ENCODE results near the gene SPRING1. TPM values are rescaled to one million over a fixed set of nuclear protein-coding genes. Genes with fewer than 3 reads are reported as not detected.

SPRING1 gene
- total and polyA plus RNA-seq, 2 of the 13 experiments (the other 11 are each of a cell fraction or from before 2014, with no cell fraction given) = 20.0 to 51.8 TPM

DNA sequence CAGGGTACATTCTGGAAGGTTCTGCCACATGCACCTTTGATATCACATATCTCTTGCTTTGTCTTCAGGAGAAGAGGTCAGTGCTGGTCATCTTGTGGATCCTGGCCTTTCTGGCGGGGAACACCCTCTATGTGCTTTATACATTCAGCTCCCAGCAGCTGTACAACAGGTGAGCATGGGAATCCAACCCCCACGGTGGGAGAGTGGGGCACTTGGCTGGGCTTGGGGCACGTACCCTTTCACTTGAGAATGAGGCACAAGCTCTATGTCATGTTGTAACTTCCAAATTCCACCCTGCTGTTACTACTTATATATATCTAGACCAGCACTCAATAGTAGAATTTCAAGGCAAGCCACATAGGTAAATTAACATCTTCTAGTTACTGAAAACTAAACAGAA lies 28.9 kb upstream of the SPRING1 start:
- Histone ChIP-seq H3K4me1 (ENCODE audit: insufficient read depth, low read length) (no peaks in the 10 kb centered on the region), H3K79me2 (ENCODE audit: insufficient read depth, low read length) (no peaks in the 10 kb centered on the region), H3K27me3 (ENCODE audit: control insufficient read depth in 1 of 2, insufficient read depth in 2 of 2, low read length in 2 of 2) (no peaks in the 10 kb centered on the region), H2AFZ (ENCODE audit: low read length) (no peak overlapping the region), H3K9ac (ENCODE audit: insufficient read depth, low read depth, low read length) (no peak overlapping the region), H4K20me1 (ENCODE audit: insufficient read depth, low read length) (no peaks in the 10 kb centered on the region), H3K36me3 (replicated peaks in 1 of 2; ENCODE audit: control insufficient read depth in 1 of 2, insufficient read depth in 2 of 2, low read length in 2 of 2) (peaks cover 2 to 3% of the 10 kb centered on the region in 2 experiments; a peak in 2 of 5 replicates), H3K9me3 (ENCODE audit: low read length) (no peaks in the 10 kb centered on the region), H3K4me2 (ENCODE audit: low read depth, low read length) (no peak overlapping the region), H3K27ac (ENCODE audit: extremely low read length, insufficient read depth, low read length) (no peak overlapping the region), H3K4me3 (replicated peaks in 1 of 3; ENCODE audit: insufficient read depth in 1 of 3, low read depth in 2 of 3, low read length in 3 of 3) (no peak overlapping the region)
- TF ChIP-seq, protein P1, sequence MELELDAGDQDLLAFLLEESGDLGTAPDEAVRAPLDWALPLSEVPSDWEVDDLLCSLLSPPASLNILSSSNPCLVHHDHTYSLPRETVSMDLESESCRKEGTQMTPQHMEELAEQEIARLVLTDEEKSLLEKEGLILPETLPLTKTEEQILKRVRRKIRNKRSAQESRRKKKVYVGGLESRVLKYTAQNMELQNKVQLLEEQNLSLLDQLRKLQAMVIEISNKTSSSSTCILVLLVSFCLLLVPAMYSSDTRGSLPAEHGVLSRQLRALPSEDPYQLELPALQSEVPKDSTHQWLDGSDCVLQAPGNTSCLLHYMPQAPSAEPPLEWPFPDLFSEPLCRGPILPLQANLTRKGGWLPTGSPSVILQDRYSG (CRISPR knock-in tag; IDR thresholded peaks at IDR 0.05) = no peak
- TF ChIP-seq, protein P2, sequence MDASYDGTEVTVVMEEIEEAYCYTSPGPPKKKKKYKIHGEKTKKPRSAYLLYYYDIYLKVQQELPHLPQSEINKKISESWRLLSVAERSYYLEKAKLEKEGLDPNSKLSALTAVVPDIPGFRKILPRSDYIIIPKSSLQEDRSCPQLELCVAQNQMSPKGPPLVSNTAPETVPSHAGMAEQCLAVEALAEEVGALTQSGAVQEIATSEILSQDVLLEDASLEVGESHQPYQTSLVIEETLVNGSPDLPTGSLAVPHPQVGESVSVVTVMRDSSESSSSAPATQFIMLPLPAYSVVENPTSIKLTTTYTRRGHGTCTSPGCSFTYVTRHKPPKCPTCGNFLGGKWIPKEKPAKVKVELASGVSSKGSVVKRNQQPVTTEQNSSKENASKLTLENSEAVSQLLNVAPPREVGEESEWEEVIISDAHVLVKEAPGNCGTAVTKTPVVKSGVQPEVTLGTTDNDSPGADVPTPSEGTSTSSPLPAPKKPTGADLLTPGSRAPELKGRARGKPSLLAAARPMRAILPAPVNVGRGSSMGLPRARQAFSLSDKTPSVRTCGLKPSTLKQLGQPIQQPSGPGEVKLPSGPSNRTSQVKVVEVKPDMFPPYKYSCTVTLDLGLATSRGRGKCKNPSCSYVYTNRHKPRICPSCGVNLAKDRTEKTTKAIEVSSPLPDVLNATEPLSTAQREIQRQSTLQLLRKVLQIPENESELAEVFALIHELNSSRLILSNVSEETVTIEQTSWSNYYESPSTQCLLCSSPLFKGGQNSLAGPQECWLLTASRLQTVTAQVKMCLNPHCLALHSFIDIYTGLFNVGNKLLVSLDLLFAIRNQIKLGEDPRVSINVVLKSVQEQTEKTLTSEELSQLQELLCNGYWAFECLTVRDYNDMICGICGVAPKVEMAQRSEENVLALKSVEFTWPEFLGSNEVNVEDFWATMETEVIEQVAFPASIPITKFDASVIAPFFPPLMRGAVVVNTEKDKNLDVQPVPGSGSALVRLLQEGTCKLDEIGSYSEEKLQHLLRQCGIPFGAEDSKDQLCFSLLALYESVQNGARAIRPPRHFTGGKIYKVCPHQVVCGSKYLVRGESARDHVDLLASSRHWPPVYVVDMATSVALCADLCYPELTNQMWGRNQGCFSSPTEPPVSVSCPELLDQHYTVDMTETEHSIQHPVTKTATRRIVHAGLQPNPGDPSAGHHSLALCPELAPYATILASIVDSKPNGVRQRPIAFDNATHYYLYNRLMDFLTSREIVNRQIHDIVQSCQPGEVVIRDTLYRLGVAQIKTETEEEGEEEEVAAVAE (CRISPR knock-in tag; IDR thresholded peaks at IDR 0.05; ENCODE audit: borderline replicate concordance) = no peak
- TF ChIP-seq, protein P3, sequence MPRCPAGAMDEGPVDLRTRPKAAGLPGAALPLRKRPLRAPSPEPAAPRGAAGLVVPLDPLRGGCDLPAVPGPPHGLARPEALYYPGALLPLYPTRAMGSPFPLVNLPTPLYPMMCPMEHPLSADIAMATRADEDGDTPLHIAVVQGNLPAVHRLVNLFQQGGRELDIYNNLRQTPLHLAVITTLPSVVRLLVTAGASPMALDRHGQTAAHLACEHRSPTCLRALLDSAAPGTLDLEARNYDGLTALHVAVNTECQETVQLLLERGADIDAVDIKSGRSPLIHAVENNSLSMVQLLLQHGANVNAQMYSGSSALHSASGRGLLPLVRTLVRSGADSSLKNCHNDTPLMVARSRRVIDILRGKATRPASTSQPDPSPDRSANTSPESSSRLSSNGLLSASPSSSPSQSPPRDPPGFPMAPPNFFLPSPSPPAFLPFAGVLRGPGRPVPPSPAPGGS (CRISPR knock-in tag; IDR thresholded peaks at IDR 0.05) = no peak
- TF ChIP-seq, protein P4, sequence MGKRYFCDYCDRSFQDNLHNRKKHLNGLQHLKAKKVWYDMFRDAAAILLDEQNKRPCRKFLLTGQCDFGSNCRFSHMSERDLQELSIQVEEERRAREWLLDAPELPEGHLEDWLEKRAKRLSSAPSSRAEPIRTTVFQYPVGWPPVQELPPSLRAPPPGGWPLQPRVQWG (CRISPR knock-in tag; IDR thresholded peaks at IDR 0.05; ENCODE audit: borderline replicate concordance, low read depth) = no peak
- TF ChIP-seq MIXL1 (CRISPR knock-in tag; IDR thresholded peaks at IDR 0.05) = no peak
- TF ChIP-seq, protein P5, sequence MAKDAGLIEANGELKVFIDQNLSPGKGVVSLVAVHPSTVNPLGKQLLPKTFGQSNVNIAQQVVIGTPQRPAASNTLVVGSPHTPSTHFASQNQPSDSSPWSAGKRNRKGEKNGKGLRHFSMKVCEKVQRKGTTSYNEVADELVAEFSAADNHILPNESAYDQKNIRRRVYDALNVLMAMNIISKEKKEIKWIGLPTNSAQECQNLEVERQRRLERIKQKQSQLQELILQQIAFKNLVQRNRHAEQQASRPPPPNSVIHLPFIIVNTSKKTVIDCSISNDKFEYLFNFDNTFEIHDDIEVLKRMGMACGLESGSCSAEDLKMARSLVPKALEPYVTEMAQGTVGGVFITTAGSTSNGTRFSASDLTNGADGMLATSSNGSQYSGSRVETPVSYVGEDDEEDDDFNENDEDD (CRISPR knock-in tag; IDR thresholded peaks at IDR 0.05; ENCODE audit: borderline replicate concordance) = no peak
- no peak for TF ChIP-seq ZNF3 (CRISPR knock-in tag; IDR thresholded peaks at IDR 0.05)
- TF ChIP-seq ZFP36L2 (CRISPR knock-in tag; IDR thresholded peaks at IDR 0.05) = no peak
- TF ChIP-seq ZFP41 (CRISPR knock-in tag; IDR thresholded peaks at IDR 0.05; ENCODE audit: borderline replicate concordance) = no peak
- no peak for TF ChIP-seq SNAI1 (CRISPR knock-in tag; IDR thresholded peaks at IDR 0.05; ENCODE audit: borderline replicate concordance)
- TF ChIP-seq PHB2 (IDR thresholded peaks at IDR 0.05; ENCODE audit: partially characterized antibody) = no peak
- no peak for TF ChIP-seq HOXA5 (CRISPR knock-in tag; IDR thresholded peaks at IDR 0.05)
- TF ChIP-seq, protein P6, sequence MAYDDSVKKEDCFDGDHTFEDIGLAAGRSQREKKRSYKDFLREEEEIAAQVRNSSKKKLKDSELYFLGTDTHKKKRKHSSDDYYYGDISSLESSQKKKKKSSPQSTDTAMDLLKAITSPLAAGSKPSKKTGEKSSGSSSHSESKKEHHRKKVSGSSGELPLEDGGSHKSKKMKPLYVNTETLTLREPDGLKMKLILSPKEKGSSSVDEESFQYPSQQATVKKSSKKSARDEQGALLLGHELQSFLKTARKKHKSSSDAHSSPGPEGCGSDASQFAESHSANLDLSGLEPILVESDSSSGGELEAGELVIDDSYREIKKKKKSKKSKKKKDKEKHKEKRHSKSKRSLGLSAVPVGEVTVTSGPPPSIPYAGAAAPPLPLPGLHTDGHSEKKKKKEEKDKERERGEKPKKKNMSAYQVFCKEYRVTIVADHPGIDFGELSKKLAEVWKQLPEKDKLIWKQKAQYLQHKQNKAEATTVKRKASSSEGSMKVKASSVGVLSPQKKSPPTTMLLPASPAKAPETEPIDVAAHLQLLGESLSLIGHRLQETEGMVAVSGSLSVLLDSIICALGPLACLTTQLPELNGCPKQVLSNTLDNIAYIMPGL (CRISPR knock-in tag; IDR thresholded peaks at IDR 0.05; ENCODE audit: borderline replicate concordance in 1 of 2, low read depth in 1 of 2) = no peak
- TF ChIP-seq XRCC5 (optimal IDR thresholded peaks at IDR 0.05; ENCODE audit: low read length) = no peak
- no peak for TF ChIP-seq ZNF343 (CRISPR knock-in tag; IDR thresholded peaks at IDR 0.05)
- CTCF ChIA-PET (ENCODE audit: low intra/inter-chr PET ratio, low total read pairs) = no interaction called here
- no TSS peak for BruUV-seq (replicated peaks)
- ATAC-seq (no peak), FAIRE-seq (no peak), DNase-seq (ENCODE audit: low spot score) (no peak)
- in situ Hi-C loops (cut with HindIII; ENCODE audit: extremely low pct_ligation_motif_present, low pct_unique_long_range_greater_than_20kb) (no loop called here), intact Hi-C loops (cut with micrococcal nuclease; ENCODE audit: unreplicated experiment) (no loop called here)
- POLR2A ChIA-PET = no interaction called here
- WGBS (ENCODE audit: low lambda C conversion rate) = 96% methylated on average over 3 of the region's 3 CpGs

Data from HepG2 (cell line).